ACC112 (cell line): ENCODE results near the gene SOX18.

Experiments used
- H2AFZ ChIP-seq: fragments of 200-600 bp; sonication (generic); one replicate; pipeline ENCODE4 v1.6.0; 2017; ENCODE audit warnings: antibody characterized with exemption, low read length; ENCODE audit not compliant: unreplicated experiment
- H3K27ac ChIP-seq: fragments of 200-600 bp; sonication (generic); 2 replicates; pipeline ENCODE4 v1.5.1; 2014; ENCODE audit warnings: low read depth, mild to moderate bottlenecking, antibody characterized with exemption, low read length, moderate library complexity
- H3K27me3 ChIP-seq: fragments of 200-600 bp; sonication (generic); 2 replicates; pipeline ENCODE4 v1.6.1; 2014; ENCODE audit warnings: mild to moderate bottlenecking, antibody characterized with exemption, low read length, moderate library complexity, mixed read lengths; ENCODE audit not compliant: insufficient read depth
- H3K36me3 ChIP-seq: fragments of 200-600 bp; sonication (generic); 2 replicates; pipeline ENCODE4 v1.6.1; 2016; ENCODE audit warnings: mild to moderate bottlenecking, antibody characterized with exemption, low read length, moderate library complexity, mixed read lengths; ENCODE audit not compliant: insufficient read depth
- H3K4me1 ChIP-seq: fragments of 200-600 bp; sonication (generic); one replicate; pipeline ENCODE4 v1.6.1; 2016; ENCODE audit warnings: low read length, mixed read lengths; ENCODE audit not compliant: insufficient read depth, unreplicated experiment, control insufficient read depth
- H3K4me3 ChIP-seq: fragments of 200-600 bp; sonication (generic); 2 replicates; pipeline ENCODE4 v1.5.1; 2014; ENCODE audit warnings: mild to moderate bottlenecking, low read depth, low read length
- H3K79me2 ChIP-seq: fragments of 200-600 bp; sonication (generic); one replicate; pipeline ENCODE4 v1.6.0; 2016; ENCODE audit warnings: low read length; ENCODE audit not compliant: control insufficient read depth, unreplicated experiment, insufficient read depth

SOX18 gene

DNA sequence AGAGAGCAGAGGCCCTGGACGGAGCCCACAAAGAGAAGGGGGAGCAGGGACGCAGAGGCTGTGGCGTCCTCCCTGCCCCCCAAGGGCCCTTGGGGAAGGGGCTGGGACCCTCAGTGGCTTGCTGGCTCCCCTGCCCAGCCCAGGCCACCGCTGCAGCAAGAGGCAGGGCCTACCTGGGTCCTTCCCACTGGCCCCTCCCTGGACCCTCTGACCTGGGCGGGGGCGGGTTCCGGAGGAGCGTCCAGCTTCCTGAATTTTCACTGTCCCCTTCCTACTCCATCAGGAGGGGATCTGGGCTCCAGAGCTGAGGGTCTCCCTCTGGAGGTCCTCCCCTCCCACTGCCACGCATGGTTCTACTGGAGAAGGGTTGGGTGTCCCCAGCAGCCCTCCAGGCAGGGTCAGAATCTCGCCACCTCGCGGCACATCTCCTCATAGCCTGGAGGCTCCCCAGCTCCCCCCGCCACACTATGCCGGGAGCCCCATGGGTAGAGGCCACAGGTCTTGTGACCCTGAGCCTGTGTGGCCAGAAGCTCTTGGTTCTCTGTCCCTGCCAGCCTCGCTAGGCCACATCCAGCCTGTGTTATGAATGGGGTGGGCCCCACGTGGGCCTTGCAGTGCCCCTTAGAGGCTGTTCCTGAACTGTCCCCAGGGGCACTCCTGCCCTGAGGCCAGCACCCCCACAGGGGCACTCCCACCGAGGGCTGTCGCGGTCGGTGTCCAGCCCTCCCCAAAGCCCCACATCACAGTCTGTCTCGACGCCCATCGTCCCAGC is 1.0 kb upstream of the SOX18 start:
- Histone ChIP-seq H2AFZ (no peak overlapping the region), H3K79me2 (no peaks in the 10 kb centered on the region), H3K4me1 (peaks cover 12% of the 10 kb centered on the region), H3K36me3 (no peaks in the 10 kb centered on the region), H3K27ac (no peak overlapping the region), H3K4me3 (no peak overlapping the region), H3K27me3 (peaks cover 26% of the 10 kb centered on the region)

- Histone ChIP-seq H3K79me2 (no peaks in the 10 kb centered on the region), H3K4me3 (no peak overlapping the region), H3K36me3 (no peaks in the 10 kb centered on the region), H3K4me1 (peaks cover 17% of the 10 kb centered on the region), H2AFZ (no peak overlapping the region), H3K27me3 (peaks cover 26% of the 10 kb centered on the region), H3K27ac (no peak overlapping the region)
Observed at GRCh38 chr20:64049878-64050260, 430 bp upstream of the SOX18 start.

DNA sequence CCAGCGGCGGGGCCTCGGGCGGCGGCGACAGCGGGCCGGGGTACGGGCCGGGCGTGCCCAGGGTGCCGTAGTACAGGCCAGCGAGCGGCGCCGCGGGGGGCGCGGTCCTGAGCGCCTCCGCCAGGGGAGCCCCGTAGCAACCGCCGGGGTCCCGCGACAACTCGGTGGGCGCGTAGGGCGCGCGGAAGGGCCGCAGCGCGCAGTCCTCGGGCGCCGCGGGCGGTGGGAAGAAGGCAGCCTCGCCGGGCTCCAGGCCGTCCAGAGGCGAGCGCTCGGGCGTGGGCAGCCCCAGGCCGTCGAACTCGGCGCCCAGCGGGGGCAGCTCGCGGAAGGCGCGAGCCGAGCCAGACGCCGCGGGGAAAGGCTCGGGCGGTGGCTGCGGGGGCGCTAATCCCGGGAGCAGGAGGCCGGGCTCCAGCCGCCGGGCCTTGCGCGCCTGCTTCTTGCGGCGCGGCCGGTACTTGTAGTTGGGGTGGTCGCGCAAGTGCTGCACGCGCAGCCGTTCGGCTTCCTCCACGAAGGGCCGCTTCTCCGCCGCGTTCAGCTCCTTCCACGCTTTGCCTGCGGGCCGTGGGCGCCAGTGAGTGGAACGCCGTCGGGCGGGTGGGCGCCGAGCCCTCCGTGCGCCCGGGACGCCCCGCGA is 916 bp downstream of the SOX18 start:
- Histone ChIP-seq H3K27me3 (peaks cover 26% of the 10 kb centered on the region), H3K27ac (no peak overlapping the region), H3K4me1 (peaks cover 16% of the 10 kb centered on the region), H3K79me2 (no peaks in the 10 kb centered on the region), H2AFZ (no peak overlapping the region), H3K4me3 (no peak overlapping the region), H3K36me3 (no peaks in the 10 kb centered on the region)

DNA sequence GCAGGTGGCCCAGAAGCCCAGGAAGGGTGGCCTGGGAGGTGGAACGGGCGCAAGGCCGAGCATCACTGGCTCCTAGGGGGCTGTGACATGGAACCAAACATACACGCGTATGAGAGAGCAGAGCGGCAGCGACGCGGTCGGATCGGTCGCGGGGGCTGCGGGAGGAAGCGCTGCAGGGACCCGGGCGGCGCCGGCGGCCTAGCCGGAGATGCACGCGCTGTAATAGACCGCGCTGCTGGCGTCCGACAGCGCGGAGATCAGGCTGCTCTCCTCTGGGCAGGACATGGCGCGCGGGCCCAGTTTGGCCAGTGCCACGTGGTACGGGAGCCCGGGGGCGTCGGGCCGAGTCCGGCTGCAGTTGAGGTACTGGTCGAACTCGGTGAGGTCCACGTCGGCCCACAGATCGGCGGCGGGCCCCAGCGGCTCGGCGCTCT is 1.5 kb downstream of the SOX18 start:
- Histone ChIP-seq H3K4me3 (no peak overlapping the region), H3K36me3 (no peaks in the 10 kb centered on the region), H2AFZ (no peak overlapping the region), H3K4me1 (peaks cover 16% of the 10 kb centered on the region), H3K27me3 (peaks cover 26% of the 10 kb centered on the region), H3K27ac (no peak overlapping the region), H3K79me2 (no peaks in the 10 kb centered on the region)

DNA sequence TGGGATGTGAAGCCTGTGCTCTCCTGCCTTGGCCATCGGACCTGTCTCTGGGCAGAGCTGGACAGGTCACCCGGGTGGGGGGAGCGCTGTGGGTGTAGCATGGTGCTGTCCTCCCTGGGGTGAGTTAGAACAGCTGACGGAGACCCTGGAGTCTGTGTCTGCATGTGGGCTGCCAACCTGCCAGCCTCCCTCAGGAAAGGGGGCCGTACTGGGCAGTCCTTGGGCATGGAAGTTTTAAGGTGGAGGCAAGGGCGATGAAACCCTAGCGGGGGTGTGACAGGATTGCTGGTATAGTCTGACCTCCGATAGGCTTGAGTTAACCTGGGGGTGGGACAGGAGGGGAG is 2.4 kb downstream of the SOX18 start:
- no peaks in the 10 kb centered on the region for H3K79me2 ChIP-seq
- H3K4me1 ChIP-seq = peaks cover 16% of the 10 kb centered on the region
- no peak overlapping the region for H2AFZ ChIP-seq
- no peak overlapping the region for H3K4me3 ChIP-seq
- H3K27me3 ChIP-seq = peaks cover 31% of the 10 kb centered on the region
- H3K27ac ChIP-seq = no peak overlapping the region
- no peaks in the 10 kb centered on the region for H3K36me3 ChIP-seq

DNA sequence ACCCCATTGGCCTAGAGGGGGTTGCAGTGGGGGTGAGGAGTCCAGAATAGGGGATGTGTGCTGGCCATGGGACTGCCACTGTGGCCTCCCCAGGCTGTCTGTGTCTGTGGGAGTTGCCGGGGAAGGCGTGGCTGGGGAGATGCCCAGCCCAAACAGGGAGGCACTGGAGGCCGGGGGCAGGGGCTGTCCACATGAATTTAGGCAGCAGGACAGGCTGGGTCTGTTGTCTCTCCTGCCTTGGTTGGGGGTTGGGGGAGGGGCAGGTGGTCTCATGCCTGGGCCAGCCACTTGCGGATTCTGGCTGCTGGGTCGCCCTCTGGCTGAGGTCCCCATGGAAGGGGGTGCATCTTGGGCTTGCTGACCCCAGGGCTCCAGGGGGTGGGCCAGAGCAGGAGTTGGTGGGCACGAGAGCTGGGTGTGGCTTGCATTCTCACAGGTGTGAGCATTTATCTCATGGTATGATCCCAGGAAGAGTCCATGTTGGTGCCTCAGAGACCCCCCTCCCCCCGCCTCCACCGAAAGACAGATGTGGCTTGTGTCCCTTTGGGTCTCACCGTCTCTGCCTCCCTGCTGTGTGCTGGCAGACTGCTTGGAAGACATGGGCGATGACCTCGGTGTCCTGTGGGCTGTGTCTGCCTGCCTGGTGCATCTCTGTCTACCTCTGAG is 4.0 kb downstream of the SOX18 start:
- Histone ChIP-seq H3K27ac (no peak overlapping the region), H3K4me3 (no peak overlapping the region), H3K79me2 (no peaks in the 10 kb centered on the region), H3K36me3 (no peaks in the 10 kb centered on the region), H3K27me3 (peaks cover 45% of the 10 kb centered on the region), H3K4me1 (peaks cover 16% of the 10 kb centered on the region), H2AFZ (no peak overlapping the region)

- no peaks in the 10 kb centered on the region for H3K79me2 ChIP-seq
- no peak overlapping the region for H2AFZ ChIP-seq
- no peak overlapping the region for H3K27ac ChIP-seq
- peaks cover 48% of the 10 kb centered on the region for H3K27me3 ChIP-seq
- no peak overlapping the region for H3K4me3 ChIP-seq
- no peaks in the 10 kb centered on the region for H3K36me3 ChIP-seq
- H3K4me1 ChIP-seq = peaks cover 12% of the 10 kb centered on the region
Observed at GRCh38 chr20:64044484-64045247, 4.8 kb downstream of the SOX18 start.

DNA sequence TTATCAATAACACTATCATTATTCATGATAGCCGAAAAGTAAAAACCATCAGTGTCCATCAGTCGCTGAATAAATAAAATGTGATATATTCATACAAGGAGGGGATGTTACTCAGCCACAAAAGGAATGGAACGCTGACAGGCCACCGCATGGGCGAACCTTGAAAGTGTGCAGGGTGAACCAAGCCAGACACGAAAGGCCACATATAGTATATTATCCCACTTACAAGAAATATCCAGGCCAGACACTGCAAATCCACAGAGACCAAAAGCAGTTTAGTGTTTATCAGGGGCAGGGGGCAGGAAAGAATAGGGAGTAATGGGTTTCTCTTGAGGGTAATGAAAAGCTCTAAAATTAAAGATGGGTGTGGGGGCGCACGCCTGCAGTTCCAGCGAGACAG is 5.7 kb downstream of the SOX18 start:
- Histone ChIP-seq H3K27ac (no peak overlapping the region), H3K36me3 (no peaks in the 10 kb centered on the region), H3K27me3 (peaks cover 47% of the 10 kb centered on the region), H3K79me2 (no peaks in the 10 kb centered on the region), H3K4me3 (no peak overlapping the region), H3K4me1 (peaks cover 16% of the 10 kb centered on the region), H2AFZ (no peak overlapping the region)

DNA sequence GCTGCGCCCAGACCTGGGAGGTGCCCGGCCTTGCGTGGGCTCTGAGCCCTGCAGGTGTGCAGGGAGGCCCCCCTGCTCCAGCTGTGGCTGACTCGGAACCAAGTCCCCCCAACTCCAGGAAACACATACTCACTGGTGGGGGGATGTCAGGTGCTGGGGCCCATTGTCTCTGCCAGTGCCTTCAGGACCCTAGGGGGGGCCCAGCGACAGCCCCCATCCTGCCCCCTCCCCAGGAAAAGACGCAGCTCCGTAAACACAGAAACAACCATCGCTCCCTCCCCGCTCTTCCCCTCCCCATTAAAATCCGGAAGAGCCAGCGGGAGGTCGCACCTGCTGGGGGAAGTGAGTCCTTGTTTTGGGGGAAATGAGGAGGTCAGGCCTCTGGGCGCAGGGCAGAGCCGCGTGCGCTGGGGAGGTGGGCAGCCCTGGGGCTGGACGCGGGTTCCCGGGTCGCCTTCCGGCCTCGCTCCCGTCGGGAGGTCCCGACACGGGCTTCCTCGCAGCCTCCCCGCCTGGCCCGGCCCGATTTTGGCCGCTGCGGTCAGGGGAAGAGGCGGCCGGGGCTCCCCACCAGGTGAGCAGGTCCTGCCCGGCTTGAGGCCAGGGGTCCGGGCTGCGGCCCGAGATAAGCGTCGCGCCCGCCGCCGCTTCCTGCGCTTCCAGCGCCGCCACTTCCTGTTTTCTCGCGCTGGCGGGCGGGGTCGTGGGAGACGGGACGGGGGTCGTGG is 7.2 kb downstream of the SOX18 start:
- no peak overlapping the region for H2AFZ ChIP-seq
- no peaks in the 10 kb centered on the region for H3K36me3 ChIP-seq
- H3K27me3 ChIP-seq = peaks cover 44% of the 10 kb centered on the region
- H3K27ac ChIP-seq = no peak overlapping the region
- no peaks in the 10 kb centered on the region for H3K79me2 ChIP-seq
- peaks cover 16% of the 10 kb centered on the region for H3K4me1 ChIP-seq
- peak overlapping the region; percentile 70 for H3K4me3 ChIP-seq

- Histone ChIP-seq H3K27me3 (peaks cover 43% of the 10 kb centered on the region), H3K36me3 (no peaks in the 10 kb centered on the region), H3K79me2 (no peaks in the 10 kb centered on the region), H3K27ac (no peak overlapping the region), H3K4me1 (peaks cover 16% of the 10 kb centered on the region), H3K4me3 (peak overlapping the region; percentile 70; the same call in 1 of the 2 replicates), H2AFZ (no peak overlapping the region)
Observed at GRCh38 chr20:64041781-64042053, 7.7 kb downstream of the SOX18 start.
